Activated CD8-positive, alpha-beta T cell treated with anti-CD3 and anti-CD28 coated beads, Interleukin-2, amount 10 ng/mL, durations not matched to agents 7 days and 5 days (primary cell): ENCODE data around the gene LRP6. TPM values are rescaled to one million over a fixed set of nuclear protein-coding genes. Genes with fewer than 3 reads are reported as not detected.

Experiments used
- ATAC-seq: fragments of 150-1000 bp; cut with Tn5 transposase; one replicate; pipeline ENCODE4 v1.10.0; 2021; ENCODE audit warnings: moderate library complexity
- CTCF ChIA-PET: fragments of 350-600 bp; sonication (Branson Sonifier 250); formaldehyde crosslinking; loops from one replicate; lab custom pipeline; 2021; ENCODE audit warnings: antibody characterized with exemption; lab: Charles Lee
- POLR2A ChIA-PET: fragments of 350-600 bp; sonication (Branson Sonifier 250); formaldehyde crosslinking; loops from one replicate; lab custom pipeline; 2021; ENCODE audit warnings: antibody characterized with exemption; lab: Charles Lee
- DNase-seq: peaks from one replicate; pipeline ENCODE4 v3.0.0-alpha.2; 2020
- H3K27ac Mint-ChIP-seq: one replicate; pipeline ENCODE4 v1.8.0; 2021; ENCODE audit warnings: mild to moderate bottlenecking, mixed read lengths
- H3K27me3 Mint-ChIP-seq: one replicate; pipeline ENCODE4 v1.8.0; 2021; ENCODE audit warnings: low read depth, mixed read lengths
- H3K36me3 Mint-ChIP-seq: one replicate; pipeline ENCODE4 v1.8.0; 2021; ENCODE audit warnings: low read depth, mixed read lengths
- H3K4me1 Mint-ChIP-seq: one replicate; pipeline ENCODE4 v1.8.0; 2021; ENCODE audit warnings: low read depth, mixed read lengths
- H3K4me3 Mint-ChIP-seq: one replicate; pipeline ENCODE4 v1.8.0; 2021; ENCODE audit warnings: mild to moderate bottlenecking, mixed read lengths
- H3K9me3 Mint-ChIP-seq: one replicate; pipeline ENCODE4 v1.8.0; 2022; ENCODE audit warnings: mixed read lengths; ENCODE audit not compliant: insufficient read depth
- total RNA-seq, 2 experiments: library from RNA; stranded (reverse); gene quantifications; one replicate each; pipeline ENCODE4 v1.2.3, GENCODE V29; 2021

LRP6 gene
- total RNA-seq, 2 experiments from 2014 or later, result 0.08 to 0.37 TPM

- no peak for ATAC-seq
- CTCF ChIA-PET, result no interaction called here
- POLR2A ChIA-PET, result no interaction called here
- no peaks in the 10 kb centered on the region for H3K36me3 Mint-ChIP-seq
- H3K4me3 Mint-ChIP-seq, result no peak overlapping the region
- DNase-seq, result no peak
- peaks cover 13% of the 10 kb centered on the region for H3K4me1 Mint-ChIP-seq
- no peak overlapping the region for H3K27ac Mint-ChIP-seq
- H3K27me3 Mint-ChIP-seq, result peaks cover 58% of the 10 kb centered on the region
- H3K9me3 Mint-ChIP-seq, result no peaks in the 10 kb centered on the region
Observed at GRCh38 chr12:12209675-12210074, 57.2 kb downstream of the LRP6 start.

GRCh38 chr12:12209043-12209442 lies 57.8 kb downstream of the LRP6 start:
- Mint-ChIP-seq H3K27ac (no peak overlapping the region), H3K27me3 (peaks cover 58% of the 10 kb centered on the region)
- POLR2A ChIA-PET, result no interaction called here

DNA sequence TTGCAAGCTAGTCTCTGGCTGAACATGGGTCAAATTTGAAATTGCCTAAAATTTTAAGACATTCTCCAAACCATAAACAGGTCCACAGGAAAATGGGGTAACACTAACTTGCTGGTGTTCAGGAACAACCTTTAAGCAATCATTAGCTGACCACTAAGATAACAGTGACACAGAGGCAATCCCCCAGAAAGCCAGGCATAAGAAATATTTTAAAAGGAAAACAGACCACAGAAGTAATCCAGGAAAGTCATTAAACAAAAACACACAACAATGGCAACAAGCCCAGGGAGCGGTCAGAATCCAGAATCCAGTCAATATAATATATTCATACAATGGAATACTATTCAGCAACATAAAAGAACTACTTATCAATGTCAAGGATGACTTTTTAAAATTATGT lies 59.1 kb downstream of the LRP6 start:
- no peaks in the 10 kb centered on the region for H3K9me3 Mint-ChIP-seq
- H3K4me3 Mint-ChIP-seq, result no peak overlapping the region
- DNase-seq (no peak), ATAC-seq (no peak)
- H3K27me3 Mint-ChIP-seq, result peaks cover 57% of the 10 kb centered on the region
- peaks cover 13% of the 10 kb centered on the region for H3K4me1 Mint-ChIP-seq
- no peak overlapping the region for H3K27ac Mint-ChIP-seq
- no peaks in the 10 kb centered on the region for H3K36me3 Mint-ChIP-seq
- ChIA-PET CTCF (no interaction called here), POLR2A (no interaction called here)

More at GRCh38 chr12:12209043-12209442, 57.8 kb downstream of the LRP6 start:
- Mint-ChIP-seq H3K36me3 (no peaks in the 10 kb centered on the region), H3K9me3 (no peaks in the 10 kb centered on the region), H3K4me1 (peaks cover 13% of the 10 kb centered on the region), H3K4me3 (no peak overlapping the region)
- DNase-seq (no peak), ATAC-seq (no peak)
- CTCF ChIA-PET, result no interaction called here

DNA sequence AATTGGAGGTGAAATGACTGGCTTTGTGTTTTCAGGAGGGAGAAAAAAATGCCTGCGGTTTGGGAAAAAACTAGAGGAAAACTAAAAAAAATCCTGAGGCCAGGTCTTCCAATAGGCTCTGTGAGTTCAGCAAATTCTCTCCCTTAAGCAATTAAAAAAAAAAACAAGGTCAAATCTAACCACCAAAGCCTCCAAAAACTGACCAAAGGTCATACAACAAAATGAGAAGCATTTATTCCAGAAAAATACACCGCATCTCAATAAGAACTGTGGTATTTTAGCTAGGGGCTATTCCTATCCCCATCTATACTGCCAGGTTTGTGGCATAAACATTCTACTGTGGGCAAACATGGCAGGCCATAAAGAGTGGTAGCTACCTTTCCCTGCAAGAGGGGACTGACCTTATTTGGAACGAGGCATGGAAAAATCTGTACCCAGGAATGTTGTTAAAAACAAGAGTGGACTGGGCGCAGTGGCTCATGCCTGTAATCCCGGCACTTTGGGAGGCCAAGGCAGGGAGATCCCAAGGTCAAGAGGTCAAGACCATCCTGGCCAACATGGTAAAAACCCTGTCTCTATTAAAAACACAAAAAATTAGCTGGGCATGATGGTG lies 60.0 kb downstream of the LRP6 start:
- DNase-seq, result no peak
- ChIA-PET CTCF (no interaction called here), POLR2A (no interaction called here)
- Mint-ChIP-seq H3K36me3 (no peaks in the 10 kb centered on the region), H3K27me3 (peaks cover 60% of the 10 kb centered on the region), H3K9me3 (no peaks in the 10 kb centered on the region), H3K4me1 (peaks cover 13% of the 10 kb centered on the region), H3K4me3 (no peak overlapping the region), H3K27ac (no peak overlapping the region)
- ATAC-seq, result no peak

GRCh38 chr12:12202747-12203146 lies 64.1 kb downstream of the LRP6 start:
- CTCF ChIA-PET, result interaction anchor here (0.8 kb wide), 1 partner anchor 76 kb away, joined by 3 read pairs; no protein-coding TSS in a partner anchor
- Mint-ChIP-seq H3K4me3 (no peak overlapping the region), H3K36me3 (peaks cover 2% of the 10 kb centered on the region), H3K4me1 (no peaks in the 10 kb centered on the region), H3K27ac (no peak overlapping the region), H3K9me3 (no peaks in the 10 kb centered on the region), H3K27me3 (peaks cover 54% of the 10 kb centered on the region)
- ATAC-seq (no peak), DNase-seq (no peak)
- POLR2A ChIA-PET, result no interaction called here

DNA sequence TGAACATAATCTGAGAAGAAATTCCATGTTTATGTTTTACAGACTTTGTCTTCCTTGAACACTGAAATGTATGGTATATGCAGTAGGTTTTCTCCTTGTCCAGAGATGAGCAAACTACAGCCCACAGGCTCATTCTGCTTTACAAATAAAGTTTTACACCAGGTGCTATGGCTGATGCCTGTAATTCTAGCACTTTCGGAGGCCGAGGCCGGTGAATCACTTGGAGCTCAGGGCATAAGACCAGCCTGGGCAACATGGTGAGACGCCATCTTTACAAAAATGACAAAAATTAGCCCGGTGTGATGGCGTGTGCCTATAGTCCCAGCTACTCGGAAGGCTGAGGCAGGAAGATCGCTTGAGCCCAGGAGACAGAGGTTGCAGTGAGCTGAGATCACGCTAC lies 64.7 kb downstream of the LRP6 start:
- Mint-ChIP-seq H3K36me3 (peaks cover 3% of the 10 kb centered on the region), H3K27ac (no peak overlapping the region), H3K9me3 (peaks cover 4% of the 10 kb centered on the region), H3K4me3 (no peak overlapping the region), H3K4me1 (no peaks in the 10 kb centered on the region), H3K27me3 (peaks cover 52% of the 10 kb centered on the region)
- POLR2A ChIA-PET, result no interaction called here
- CTCF ChIA-PET, result no interaction called here
- ATAC-seq (no peak), DNase-seq (no peak)

DNA sequence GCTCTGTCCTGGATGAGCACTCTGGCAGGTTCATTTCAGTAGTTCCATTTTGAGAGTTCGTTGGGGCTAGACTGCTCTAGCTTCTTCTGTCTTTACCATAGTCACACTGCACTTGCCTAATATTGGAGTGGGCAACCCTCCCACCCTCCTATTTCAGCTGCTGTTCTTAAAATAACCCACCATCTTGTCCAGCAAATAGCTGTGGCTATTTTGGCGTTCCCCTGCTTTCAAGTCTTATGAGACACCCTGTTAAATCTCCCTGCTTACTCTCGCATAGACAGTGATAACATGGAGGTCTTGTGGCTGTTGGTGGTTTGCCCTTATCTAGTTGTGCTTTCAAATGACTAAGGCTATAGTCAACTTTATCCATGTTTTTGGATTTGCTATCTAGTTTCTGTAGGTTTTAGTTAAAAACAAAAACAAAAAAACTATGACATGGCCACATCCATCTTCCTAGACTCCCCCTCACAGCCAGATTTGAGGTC lies 65.5 kb downstream of the LRP6 start:
- ChIA-PET CTCF (no interaction called here), POLR2A (no interaction called here)
- no peak overlapping the region for H3K4me3 Mint-ChIP-seq
- peaks cover 3% of the 10 kb centered on the region for H3K36me3 Mint-ChIP-seq
- H3K4me1 Mint-ChIP-seq, result no peaks in the 10 kb centered on the region
- H3K27ac Mint-ChIP-seq, result no peak overlapping the region
- no peak for DNase-seq
- peaks cover 57% of the 10 kb centered on the region for H3K27me3 Mint-ChIP-seq
- peaks cover 7% of the 10 kb centered on the region for H3K9me3 Mint-ChIP-seq
- ATAC-seq, result no peak

GRCh38 chr12:12200363-12200762 lies 66.5 kb downstream of the LRP6 start:
- ChIA-PET CTCF (no interaction called here), POLR2A (no interaction called here)
- H3K4me3 Mint-ChIP-seq, result no peak overlapping the region
- H3K4me1 Mint-ChIP-seq, result no peaks in the 10 kb centered on the region
- H3K27me3 Mint-ChIP-seq, result peaks cover 56% of the 10 kb centered on the region
- no peak overlapping the region for H3K27ac Mint-ChIP-seq
- peaks cover 3% of the 10 kb centered on the region for H3K36me3 Mint-ChIP-seq
- DNase-seq, result no peak
- peaks cover 7% of the 10 kb centered on the region for H3K9me3 Mint-ChIP-seq
- no peak for ATAC-seq

DNA sequence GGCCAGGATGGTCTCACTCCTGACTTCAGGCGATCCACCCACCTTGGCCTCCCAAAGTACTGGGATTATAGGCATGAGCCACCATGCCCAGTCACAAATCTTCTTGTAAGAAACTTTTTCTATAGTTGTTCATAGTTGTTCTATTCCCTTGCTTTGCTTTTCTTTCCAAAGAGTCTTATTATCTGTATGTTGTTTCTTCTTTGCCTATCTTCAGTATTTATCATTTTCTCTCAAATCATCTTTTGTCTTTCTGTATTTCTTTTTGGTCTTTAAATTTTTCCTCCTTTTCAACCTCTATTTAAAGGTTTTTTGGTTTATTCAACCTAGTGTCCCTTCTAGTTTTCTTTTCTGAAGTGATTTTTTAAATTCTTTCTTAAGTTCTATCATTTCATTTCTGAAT lies 68.7 kb downstream of the LRP6 start:
- Mint-ChIP-seq H3K36me3 (peaks cover 3% of the 10 kb centered on the region), H3K4me1 (no peaks in the 10 kb centered on the region)
- no peak for ATAC-seq

DNA sequence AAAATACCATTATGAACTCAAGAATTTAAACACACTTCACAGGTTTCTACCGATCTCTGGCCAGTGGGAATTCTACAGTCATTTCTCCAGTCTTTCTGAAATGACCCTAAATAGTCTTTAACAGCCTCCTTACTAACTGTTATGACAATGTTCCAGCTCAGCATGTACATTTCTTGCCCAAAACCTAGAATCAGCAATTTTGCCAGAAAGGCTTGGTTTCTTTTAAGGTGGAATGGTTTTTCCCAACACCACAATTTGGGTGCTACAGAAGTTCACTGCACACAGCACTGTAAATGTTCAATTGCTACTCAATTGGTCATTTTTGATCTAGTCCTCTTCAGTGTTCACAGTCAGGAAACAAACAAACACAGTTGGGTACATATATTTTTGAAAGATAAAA lies 69.7 kb downstream of the LRP6 start:
- POLR2A ChIA-PET, result no interaction called here
- Mint-ChIP-seq H3K27me3 (peaks cover 60% of the 10 kb centered on the region), H3K36me3 (peaks cover 3% of the 10 kb centered on the region), H3K9me3 (peaks cover 7% of the 10 kb centered on the region), H3K4me3 (no peak overlapping the region), H3K27ac (no peak overlapping the region), H3K4me1 (no peaks in the 10 kb centered on the region)
- CTCF ChIA-PET, result no interaction called here
- DNase-seq (no peak), ATAC-seq (no peak)

More for the DNA sequence above, 68.7 kb downstream of the LRP6 start:
- H3K9me3 Mint-ChIP-seq, result peaks cover 7% of the 10 kb centered on the region
- H3K4me3 Mint-ChIP-seq, result no peak overlapping the region
- POLR2A ChIA-PET, result no interaction called here
- no peak for DNase-seq
- CTCF ChIA-PET, result no interaction called here
- no peak overlapping the region for H3K27ac Mint-ChIP-seq
- peaks cover 63% of the 10 kb centered on the region for H3K27me3 Mint-ChIP-seq

DNA sequence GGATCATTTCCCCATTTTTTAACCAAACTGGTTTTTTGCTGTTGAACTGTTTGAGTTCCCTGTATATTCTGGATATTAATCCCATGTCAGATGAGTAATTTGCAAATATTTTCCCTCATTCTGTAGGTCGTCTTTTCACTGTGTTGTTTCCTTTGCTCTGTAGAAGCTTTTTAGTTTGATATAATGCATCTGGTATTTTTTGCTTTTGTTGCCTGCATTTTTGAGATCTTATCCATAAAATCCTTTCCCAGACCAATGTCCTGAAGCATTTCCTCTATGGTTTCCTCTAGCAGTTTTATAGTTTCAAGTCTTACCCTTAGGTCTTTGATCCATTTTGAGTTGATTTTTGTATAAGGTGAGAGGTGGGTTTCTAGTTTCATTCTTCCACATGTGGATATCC lies 71.3 kb downstream of the LRP6 start:
- Mint-ChIP-seq H3K9me3 (peaks cover 7% of the 10 kb centered on the region), H3K36me3 (peaks cover 3% of the 10 kb centered on the region), H3K27ac (no peak overlapping the region), H3K27me3 (peaks cover 58% of the 10 kb centered on the region), H3K4me3 (no peak overlapping the region), H3K4me1 (no peaks in the 10 kb centered on the region)
- no peak for DNase-seq
- no peak for ATAC-seq
- CTCF ChIA-PET, result no interaction called here
- POLR2A ChIA-PET, result no interaction called here

DNA sequence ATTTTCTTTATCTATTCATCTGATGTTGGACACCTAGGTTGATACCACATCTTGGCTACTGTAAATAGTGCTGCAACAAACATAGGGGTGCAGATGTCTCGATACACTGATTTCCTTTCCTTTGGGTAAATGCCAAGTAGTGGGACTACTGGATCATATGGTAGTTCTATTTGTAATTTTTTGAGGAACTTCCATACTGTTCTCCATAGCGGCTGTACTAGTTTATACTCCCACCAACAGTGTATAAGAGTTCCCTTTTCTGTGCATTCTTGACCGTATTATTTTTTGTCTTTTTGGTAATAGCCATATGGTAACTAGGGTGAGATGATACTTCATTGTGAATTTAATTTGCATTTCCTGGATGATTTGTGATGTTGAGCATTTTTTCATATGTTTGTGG lies 71.8 kb downstream of the LRP6 start:
- no peak for DNase-seq
- Mint-ChIP-seq H3K4me3 (no peak overlapping the region), H3K36me3 (peaks cover 3% of the 10 kb centered on the region), H3K27me3 (peaks cover 58% of the 10 kb centered on the region), H3K27ac (no peak overlapping the region), H3K9me3 (peaks cover 7% of the 10 kb centered on the region), H3K4me1 (no peaks in the 10 kb centered on the region)
- ATAC-seq, result no peak
- ChIA-PET CTCF (no interaction called here), POLR2A (no interaction called here)

DNA sequence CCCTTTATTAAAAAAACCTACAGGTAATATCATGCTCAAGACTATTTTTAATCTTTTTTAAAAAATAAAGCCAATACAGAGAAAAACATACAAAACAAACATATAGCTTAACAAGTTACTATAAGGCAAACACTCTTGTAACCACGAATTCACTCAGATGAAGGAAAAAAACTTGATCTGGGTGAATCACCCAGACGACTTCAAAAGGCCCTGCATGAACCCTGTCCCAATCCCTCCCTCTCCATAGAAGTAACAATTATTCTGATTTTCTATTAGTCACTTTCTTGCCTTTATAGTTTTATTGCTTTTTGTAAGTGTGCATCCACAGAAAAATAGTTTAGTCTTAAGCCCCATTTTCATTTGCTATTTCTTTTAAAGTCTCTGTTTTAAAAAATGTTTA lies 72.6 kb downstream of the LRP6 start:
- DNase-seq, result no peak

More for the DNA sequence above, 72.6 kb downstream of the LRP6 start:
- ChIA-PET CTCF (no interaction called here), POLR2A (no interaction called here)
- H3K27ac Mint-ChIP-seq, result no peak overlapping the region
- ATAC-seq, result no peak
- peaks cover 7% of the 10 kb centered on the region for H3K9me3 Mint-ChIP-seq
- no peaks in the 10 kb centered on the region for H3K4me1 Mint-ChIP-seq
- H3K27me3 Mint-ChIP-seq, result peaks cover 57% of the 10 kb centered on the region
- H3K36me3 Mint-ChIP-seq, result peaks cover 3% of the 10 kb centered on the region
- no peak overlapping the region for H3K4me3 Mint-ChIP-seq
